ENCODE data around the gene CDC14A. TPM values are rescaled to one million over a fixed set of nuclear protein-coding genes. Genes with fewer than 3 reads are reported as not detected.

The CDC14A gene
- total RNA-seq, 1 experiment from 2014 or later = 6.6 TPM

DNA sequence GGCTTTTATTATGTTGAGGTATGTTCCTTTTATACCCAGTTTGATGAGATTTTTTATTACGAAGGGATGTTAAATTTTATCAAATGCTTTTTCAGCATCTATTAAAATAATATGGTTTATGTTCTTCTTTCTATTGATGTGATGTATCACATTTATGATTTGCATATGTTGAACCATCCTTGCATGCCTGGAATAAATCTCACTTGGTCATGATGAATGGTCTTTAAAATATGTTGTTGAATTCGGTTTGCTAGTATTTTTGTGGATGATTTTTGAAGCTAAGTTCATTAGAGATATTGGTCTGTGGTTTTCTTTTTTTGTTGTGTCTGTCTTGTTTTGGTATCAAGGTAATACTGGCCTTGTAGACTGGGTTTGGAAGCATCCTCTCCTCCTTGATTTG is 199.7 kb downstream of the CDC14A start:
- intact Hi-C loops (cut with micrococcal nuclease; ENCODE audit: unreplicated experiment) (no loop called here), in situ Hi-C loops (cut with HindIII; ENCODE audit: low pct_unique_long_range_greater_than_20kb, low sequenced_read_pairs) (no loop called here)
- BruUV-seq (replicated peaks) = no TSS peak
- Histone ChIP-seq H3K27ac (ENCODE audit: low read length) (no peak overlapping the region), H3K4me3 (ENCODE audit: low read depth in 2 of 2, low read length in 2 of 2) (no peak overlapping the region), H3K9me3 (ENCODE audit: control insufficient read depth, insufficient read depth, low read depth, low read length) (no peaks in the 10 kb centered on the region), H3K4me1 (ENCODE audit: control insufficient read depth, insufficient read depth, low read length) (no peaks in the 10 kb centered on the region), H3K36me3 (ENCODE audit: control insufficient read depth, insufficient read depth, low read length) (no peaks in the 10 kb centered on the region), H3K27me3 (ENCODE audit: control insufficient read depth, insufficient read depth, low read length) (no peaks in the 10 kb centered on the region)
- ChIA-PET POLR2A (no interaction called here), CTCF (no interaction called here)
- no peak for TF ChIP-seq TCF7L2 (IDR thresholded peaks at IDR 0.05; ENCODE audit: low read depth, low read length)
- TF ChIP-seq POLR2AphosphoS5 (IDR thresholded peaks at IDR 0.05; ENCODE audit: low read depth, low read length) = no peak
- TF ChIP-seq, protein P1, sequence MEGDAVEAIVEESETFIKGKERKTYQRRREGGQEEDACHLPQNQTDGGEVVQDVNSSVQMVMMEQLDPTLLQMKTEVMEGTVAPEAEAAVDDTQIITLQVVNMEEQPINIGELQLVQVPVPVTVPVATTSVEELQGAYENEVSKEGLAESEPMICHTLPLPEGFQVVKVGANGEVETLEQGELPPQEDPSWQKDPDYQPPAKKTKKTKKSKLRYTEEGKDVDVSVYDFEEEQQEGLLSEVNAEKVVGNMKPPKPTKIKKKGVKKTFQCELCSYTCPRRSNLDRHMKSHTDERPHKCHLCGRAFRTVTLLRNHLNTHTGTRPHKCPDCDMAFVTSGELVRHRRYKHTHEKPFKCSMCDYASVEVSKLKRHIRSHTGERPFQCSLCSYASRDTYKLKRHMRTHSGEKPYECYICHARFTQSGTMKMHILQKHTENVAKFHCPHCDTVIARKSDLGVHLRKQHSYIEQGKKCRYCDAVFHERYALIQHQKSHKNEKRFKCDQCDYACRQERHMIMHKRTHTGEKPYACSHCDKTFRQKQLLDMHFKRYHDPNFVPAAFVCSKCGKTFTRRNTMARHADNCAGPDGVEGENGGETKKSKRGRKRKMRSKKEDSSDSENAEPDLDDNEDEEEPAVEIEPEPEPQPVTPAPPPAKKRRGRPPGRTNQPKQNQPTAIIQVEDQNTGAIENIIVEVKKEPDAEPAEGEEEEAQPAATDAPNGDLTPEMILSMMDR (IDR thresholded peaks at IDR 0.05) = no peak
- TF ChIP-seq, protein P2, sequence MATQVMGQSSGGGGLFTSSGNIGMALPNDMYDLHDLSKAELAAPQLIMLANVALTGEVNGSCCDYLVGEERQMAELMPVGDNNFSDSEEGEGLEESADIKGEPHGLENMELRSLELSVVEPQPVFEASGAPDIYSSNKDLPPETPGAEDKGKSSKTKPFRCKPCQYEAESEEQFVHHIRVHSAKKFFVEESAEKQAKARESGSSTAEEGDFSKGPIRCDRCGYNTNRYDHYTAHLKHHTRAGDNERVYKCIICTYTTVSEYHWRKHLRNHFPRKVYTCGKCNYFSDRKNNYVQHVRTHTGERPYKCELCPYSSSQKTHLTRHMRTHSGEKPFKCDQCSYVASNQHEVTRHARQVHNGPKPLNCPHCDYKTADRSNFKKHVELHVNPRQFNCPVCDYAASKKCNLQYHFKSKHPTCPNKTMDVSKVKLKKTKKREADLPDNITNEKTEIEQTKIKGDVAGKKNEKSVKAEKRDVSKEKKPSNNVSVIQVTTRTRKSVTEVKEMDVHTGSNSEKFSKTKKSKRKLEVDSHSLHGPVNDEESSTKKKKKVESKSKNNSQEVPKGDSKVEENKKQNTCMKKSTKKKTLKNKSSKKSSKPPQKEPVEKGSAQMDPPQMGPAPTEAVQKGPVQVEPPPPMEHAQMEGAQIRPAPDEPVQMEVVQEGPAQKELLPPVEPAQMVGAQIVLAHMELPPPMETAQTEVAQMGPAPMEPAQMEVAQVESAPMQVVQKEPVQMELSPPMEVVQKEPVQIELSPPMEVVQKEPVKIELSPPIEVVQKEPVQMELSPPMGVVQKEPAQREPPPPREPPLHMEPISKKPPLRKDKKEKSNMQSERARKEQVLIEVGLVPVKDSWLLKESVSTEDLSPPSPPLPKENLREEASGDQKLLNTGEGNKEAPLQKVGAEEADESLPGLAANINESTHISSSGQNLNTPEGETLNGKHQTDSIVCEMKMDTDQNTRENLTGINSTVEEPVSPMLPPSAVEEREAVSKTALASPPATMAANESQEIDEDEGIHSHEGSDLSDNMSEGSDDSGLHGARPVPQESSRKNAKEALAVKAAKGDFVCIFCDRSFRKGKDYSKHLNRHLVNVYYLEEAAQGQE (IDR thresholded peaks at IDR 0.05; ENCODE audit: insufficient read depth in 1 of 2, low read depth in 2 of 2, low read length in 1 of 2) = no peak
- TF ChIP-seq SIN3A (IDR thresholded peaks at IDR 0.05; ENCODE audit: borderline replicate concordance, insufficient read depth, low read depth, low read length) = no peak
- ATAC-seq = no peak
- DNase-seq (ENCODE audit: low read depth, low spot score) = no peak

DNA sequence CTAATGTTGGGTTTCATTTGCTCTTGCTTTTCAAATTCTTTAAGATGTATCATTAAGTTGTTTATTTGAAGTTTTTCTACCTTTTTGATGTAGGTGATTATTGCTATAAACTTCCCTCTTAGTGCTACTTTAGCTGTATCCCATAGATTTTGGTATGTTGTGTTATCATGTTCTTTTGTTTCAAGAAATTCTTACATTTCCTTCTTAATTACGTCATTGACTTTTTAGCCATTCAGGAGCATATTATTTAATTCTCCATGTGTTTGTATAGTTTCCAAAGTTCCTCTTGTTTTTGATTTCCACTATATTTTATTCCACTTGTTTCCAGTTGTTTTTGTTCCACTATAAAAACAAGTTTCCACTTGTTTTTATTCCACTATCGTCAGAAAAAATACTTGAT is 200.6 kb downstream of the CDC14A start:
- intact Hi-C loops (cut with micrococcal nuclease; ENCODE audit: unreplicated experiment) = no loop called here
- DNase-seq (ENCODE audit: low read depth, low spot score) (no peak), ATAC-seq (no peak)
- no peak for TF ChIP-seq SIN3A (IDR thresholded peaks at IDR 0.05; ENCODE audit: borderline replicate concordance, insufficient read depth, low read depth, low read length)
- TF ChIP-seq POLR2AphosphoS5 (IDR thresholded peaks at IDR 0.05; ENCODE audit: low read depth, low read length) = no peak
- TF ChIP-seq TCF7L2 (IDR thresholded peaks at IDR 0.05; ENCODE audit: low read depth, low read length) = no peak
- TF ChIP-seq, protein P2 (IDR thresholded peaks at IDR 0.05; ENCODE audit: insufficient read depth in 1 of 2, low read depth in 2 of 2, low read length in 1 of 2) = no peak
- TF ChIP-seq, protein P1 (IDR thresholded peaks at IDR 0.05) = no peak
- POLR2A ChIA-PET = no interaction called here
- BruUV-seq (replicated peaks) = no TSS peak
- Histone ChIP-seq H3K36me3 (ENCODE audit: control insufficient read depth, insufficient read depth, low read length) (no peaks in the 10 kb centered on the region), H3K9me3 (ENCODE audit: control insufficient read depth, insufficient read depth, low read depth, low read length) (no peaks in the 10 kb centered on the region), H3K4me3 (ENCODE audit: low read depth in 2 of 2, low read length in 2 of 2) (no peak overlapping the region), H3K27me3 (ENCODE audit: control insufficient read depth, insufficient read depth, low read length) (no peaks in the 10 kb centered on the region), H3K4me1 (ENCODE audit: control insufficient read depth, insufficient read depth, low read length) (no peaks in the 10 kb centered on the region), H3K27ac (ENCODE audit: low read length) (no peak overlapping the region)
- CTCF ChIA-PET = no interaction called here
- in situ Hi-C loops (cut with HindIII; ENCODE audit: low pct_unique_long_range_greater_than_20kb, low sequenced_read_pairs) = no loop called here
